GM18861 (cell line): Measurements from ENCODE around the gene ITGA7.

Experiments
- ATAC-seq: cut with Tn5 transposase; IDR thresholded peaks from one replicate; pipeline ENCODE4 v1.9.1; 2021; ENCODE audit not compliant: unreplicated experiment

Gene ITGA7

GRCh38 chr12:55707841-55708694 is at the start of gene ITGA7:
ITGA7 (minus strand) TSS chr12:55707904; CDS start chr12:55707682, 222 bp downstream.
- no peak for ATAC-seq

- no peak for ATAC-seq
Measured at GRCh38 chr12:55755246-55755645, 47.5 kb upstream of the ITGA7 start.

- no peak for ATAC-seq
Measured at GRCh38 chr12:55748230-55748993, 40.7 kb upstream of the ITGA7 start.

GRCh38 chr12:55746913-55747231 is 39.2 kb upstream of the ITGA7 start:
- no peak for ATAC-seq

- ATAC-seq: no peak
Measured at GRCh38 chr12:55746174-55746912, 38.6 kb upstream of the ITGA7 start.

GRCh38 chr12:55745361-55746173 is 37.9 kb upstream of the ITGA7 start:
- ATAC-seq: no peak

GRCh38 chr12:55744340-55745030 is 36.8 kb upstream of the ITGA7 start:
- ATAC-seq: no peak

GRCh38 chr12:55743406-55744339 is 36.0 kb upstream of the ITGA7 start:
- ATAC-seq: peak; percentile 41

- ATAC-seq: peak; percentile 27
Measured at GRCh38 chr12:55742719-55743405, 35.2 kb upstream of the ITGA7 start, which contains the start of gene GDF11. GDF11 (plus strand) TSS chr12:55743122; CDS start chr12:55743317, 195 bp downstream.

GRCh38 chr12:55741931-55742680 is 34.4 kb upstream of the ITGA7 start:
- ATAC-seq: no peak

GRCh38 chr12:55739025-55739378 is 31.3 kb upstream of the ITGA7 start:
- no peak for ATAC-seq

GRCh38 chr12:55738123-55739024 is 30.7 kb upstream of the ITGA7 start:
- peak; percentile 73 for ATAC-seq

GRCh38 chr12:55737581-55738122 is 29.9 kb upstream of the ITGA7 start:
- peak; percentile 8 for ATAC-seq

- ATAC-seq: peak; percentile 35
Measured at GRCh38 chr12:55736780-55737580, 29.3 kb upstream of the ITGA7 start.

- ATAC-seq: no peak
Measured at GRCh38 chr12:55736076-55736475, 28.4 kb upstream of the ITGA7 start.

- no peak for ATAC-seq
Measured at GRCh38 chr12:55734595-55734994, 26.9 kb upstream of the ITGA7 start.
